H1 (cell line): ENCODE results near the gene CAMSAP1. TPM values are rescaled to one million over a fixed set of nuclear protein-coding genes. Genes with fewer than 3 reads are reported as not detected.

Source experiments
- CTCF ChIA-PET: fragments of 300-600 bp; sonication (Branson Sonifier 250); formaldehyde crosslinking; loops from one replicate; lab custom pipeline; 2021; ENCODE audit not compliant: partially characterized antibody; lab: Charles Lee
- POLR2A ChIA-PET: fragments of 300-600 bp; sonication (Branson Sonifier 250); formaldehyde crosslinking; loops from one replicate; lab custom pipeline; 2021; ENCODE audit warnings: inconsistent platforms; ENCODE audit not compliant: partially characterized antibody; lab: Charles Lee
- DNase-seq, 2 experiments: peaks; one replicate each; pipeline versions ENCODE4 v3.0.0 to v3.0.0-alpha.2; 2010 to 2022; ENCODE audit warnings: low spot score in 2 of 2, low read depth in 1 of 2, mixed read lengths in 1 of 2
- FAIRE-seq: peaks from 2 replicates; lab custom pipeline; 2011; peaks lifted over from hg19 to GRCh38; lab: Jason Lieb, UNC
- H2AFZ ChIP-seq: 2 replicates; pipeline ENCODE4 v1.8.1; 2012; ENCODE audit warnings: low read length, inconsistent platforms
- H2AK5ac ChIP-seq: 2 replicates; pipeline ENCODE4 v1.6.1; 2013; ENCODE audit warnings: low read depth, low read length
- H2BK120ac ChIP-seq: replicated peaks from 2 replicates; pipeline ENCODE3; 2013; ENCODE audit warnings: low read depth, low read length, inconsistent platforms
- H2BK12ac ChIP-seq: 2 replicates; pipeline ENCODE4 v1.6.1; 2013; ENCODE audit warnings: low read depth, low read length
- H2BK15ac ChIP-seq: 2 replicates; pipeline ENCODE4 v1.6.1; 2013; ENCODE audit warnings: low read length
- H2BK20ac ChIP-seq: 2 replicates; pipeline ENCODE4 v1.6.1; 2013; ENCODE audit warnings: low read length
- H2BK5ac ChIP-seq: 2 replicates; pipeline ENCODE4 v1.6.1; 2013; ENCODE audit warnings: low read depth, low read length
- H3K14ac ChIP-seq: 2 replicates; pipeline ENCODE4 v1.6.1; 2013; ENCODE audit warnings: inconsistent platforms; ENCODE audit not compliant: insufficient read length
- H3K18ac ChIP-seq: 2 replicates; pipeline ENCODE4 v1.6.1; 2013; ENCODE audit warnings: low read length; ENCODE audit errors: extremely low read depth
- H3K23ac ChIP-seq: 2 replicates; pipeline ENCODE4 v1.6.1; 2013; ENCODE audit warnings: inconsistent platforms; ENCODE audit not compliant: insufficient read length
- H3K23me2 ChIP-seq: 2 replicates; pipeline ENCODE4 v1.6.1; 2013; ENCODE audit warnings: low read depth, low read length
- H3K27ac ChIP-seq: 2 replicates; pipeline ENCODE4 v1.6.1; 2011; ENCODE audit warnings: low read depth, low read length, inconsistent platforms
- H3K27me3 ChIP-seq, 4 experiments: replicated peaks in 1 of 4; 1 replicate in 1 of 4; 2 replicates in 3 of 4; pipeline versions ENCODE4 v1.6.1 to v1.8.1; 2011 to 2013; ENCODE audit warnings: low read length in 3 of 4, mild to moderate bottlenecking in 3 of 4, inconsistent platforms in 2 of 4, mixed read lengths in 2 of 4, moderate library complexity in 1 of 4; ENCODE audit not compliant: control insufficient read depth in 3 of 4, insufficient read depth in 3 of 4; ENCODE audit errors: extremely low read depth in 1 of 4
- H3K36me3 ChIP-seq, 4 experiments: 2 replicates each; pipeline versions ENCODE4 v1.6.1 to v1.8.1; 2011 to 2013; ENCODE audit warnings: mild to moderate bottlenecking in 4 of 4, low read length in 3 of 4, moderate library complexity in 2 of 4, control low read depth in 1 of 4, inconsistent platforms in 1 of 4; ENCODE audit not compliant: insufficient read depth in 4 of 4, control insufficient read depth in 2 of 4
- H3K4ac ChIP-seq: replicated peaks from 2 replicates; pipeline ENCODE3; 2013; ENCODE audit warnings: low read length, low read depth, mixed read lengths, inconsistent platforms; ENCODE audit not compliant: insufficient read length
- H3K4me1 ChIP-seq, 4 experiments: replicated peaks in 1 of 4; 1 replicate in 1 of 4; 2 replicates in 3 of 4; pipeline versions ENCODE4 v1.6.1 to v1.8.1; 2011 to 2013; ENCODE audit warnings: low read length in 3 of 4, inconsistent platforms in 2 of 4, mixed read lengths in 1 of 4; ENCODE audit not compliant: insufficient read depth in 4 of 4, control insufficient read depth in 3 of 4
- H3K4me2 ChIP-seq, 2 experiments: 2 replicates each; pipeline versions ENCODE4 v1.6.1 to v1.8.1; 2011 to 2013; ENCODE audit warnings: low read depth in 2 of 2, low read length in 2 of 2, control low read depth in 1 of 2, inconsistent platforms in 1 of 2, mild to moderate bottlenecking in 1 of 2; ENCODE audit not compliant: insufficient read depth in 1 of 2
- H3K4me3 ChIP-seq, 4 experiments: fragments of 200-600, 300-600 bp in 1 of 4; sonication (generic), shearing (Covaris generic), sonication (Bioruptor Twin) in 1 of 4; 2 replicates each; pipeline versions ENCODE4 v1.5.1 to v1.8.1; 2011 to 2016; ENCODE audit warnings: low read length in 4 of 4, low read depth in 3 of 4, control low read depth in 2 of 4, inconsistent platforms in 2 of 4, mild to moderate bottlenecking in 2 of 4, mixed read lengths in 1 of 4, moderate library complexity in 1 of 4; ENCODE audit not compliant: insufficient read depth in 2 of 4; ENCODE audit errors: extremely low read depth in 1 of 4
- H3K56ac ChIP-seq: replicated peaks from 2 replicates; pipeline ENCODE3; 2013; ENCODE audit warnings: low read depth, mild to moderate bottlenecking, mixed read lengths, low read length, inconsistent platforms; ENCODE audit not compliant: insufficient read length
- H3K79me1 ChIP-seq: 2 replicates; pipeline ENCODE4 v1.6.1; 2013; ENCODE audit warnings: low read depth, low read length, control low read depth
- H3K79me2 ChIP-seq, 2 experiments: 2 replicates each; pipeline versions ENCODE4 v1.6.1 to v1.8.1; 2012 to 2013; ENCODE audit warnings: low read length in 2 of 2, mild to moderate bottlenecking in 2 of 2, inconsistent platforms in 1 of 2; ENCODE audit not compliant: insufficient read depth in 2 of 2, control insufficient read depth in 1 of 2
- H3K9ac ChIP-seq, 4 experiments: replicated peaks in 1 of 4; 1 replicate in 1 of 4; 2 replicates in 3 of 4; pipeline versions ENCODE4 v1.6.1 to v1.8.1; 2011 to 2013; ENCODE audit warnings: low read depth in 3 of 4, low read length in 3 of 4, control low read depth in 2 of 4, mild to moderate bottlenecking in 2 of 4, moderate library complexity in 2 of 4, inconsistent platforms in 1 of 4; ENCODE audit errors: extremely low read depth in 1 of 4
- H3K9me3 ChIP-seq, 2 experiments: 2 replicates each; pipeline versions ENCODE4 v1.6.1 to v1.8.1; 2012 to 2013; ENCODE audit warnings: mild to moderate bottlenecking in 2 of 2, moderate library complexity in 2 of 2, control low read depth in 1 of 2, inconsistent platforms in 1 of 2, low read depth in 1 of 2, low read length in 1 of 2, mixed read lengths in 1 of 2; ENCODE audit not compliant: insufficient read depth in 2 of 2
- H4K20me1 ChIP-seq, 2 experiments: replicated peaks in 1 of 2; 2 replicates each; pipeline versions ENCODE3 to v1.8.1; 2011 to 2013; ENCODE audit warnings: inconsistent platforms in 2 of 2, low read length in 2 of 2, mild to moderate bottlenecking in 1 of 2; ENCODE audit not compliant: insufficient read depth in 2 of 2, control insufficient read depth in 1 of 2
- H4K5ac ChIP-seq: 2 replicates; pipeline ENCODE4 v1.6.1; 2013; ENCODE audit warnings: low read length, low read depth, mixed read lengths, inconsistent platforms; ENCODE audit not compliant: insufficient read length
- H4K8ac ChIP-seq: 2 replicates; pipeline ENCODE4 v1.8.0; 2013; ENCODE audit warnings: mild to moderate bottlenecking, moderate library complexity, low read length, inconsistent platforms; ENCODE audit not compliant: insufficient read depth; ENCODE audit errors: extremely low read depth
- H4K91ac ChIP-seq: replicated peaks from 2 replicates; pipeline ENCODE3; 2013; ENCODE audit warnings: low read length, mixed read lengths, inconsistent platforms; ENCODE audit not compliant: insufficient read length
- BRCA1 ChIP-seq: IDR thresholded peaks from 2 replicates; pipeline ENCODE4 v1.6.1; 2012; ENCODE audit warnings: low read depth, low read length, improper control_type of control experiment
- CREB1 ChIP-seq: IDR thresholded peaks from 2 replicates; pipeline ENCODE4 v1.6.1; 2012; ENCODE audit warnings: inconsistent platforms
- GABPA ChIP-seq: IDR thresholded peaks from 2 replicates; pipeline ENCODE4 v1.6.1; 2011; ENCODE audit warnings: mild to moderate bottlenecking, low read length, moderate library complexity, borderline replicate concordance; ENCODE audit not compliant: insufficient read depth
- JUND ChIP-seq: IDR thresholded peaks from 2 replicates; pipeline ENCODE4 v1.6.1; 2011; ENCODE audit warnings: mild to moderate bottlenecking, improper control_type of control experiment, low read length
- KDM4A ChIP-seq: IDR thresholded peaks from one replicate; pipeline ENCODE4 v1.7.1; 2012; ENCODE audit warnings: low read depth, mild to moderate bottlenecking, moderate library complexity, low read length, inconsistent platforms; ENCODE audit not compliant: severe bottlenecking
- KDM5A ChIP-seq: fragments of 200-600 bp; IDR thresholded peaks from 2 replicates; pipeline ENCODE4 v1.7.1; 2012; ENCODE audit warnings: mild to moderate bottlenecking, low read length, inconsistent platforms, mixed read lengths
- RAD21 ChIP-seq, 2 experiments: IDR thresholded peaks in 1 of 2; conservative IDR thresholded peaks in 1 of 2; 2 replicates each; pipeline ENCODE4 v1.6.1; 2011; ENCODE audit warnings: low read depth in 2 of 2, low read length in 2 of 2, improper control_type of control experiment in 1 of 2, inconsistent platforms in 1 of 2, mild to moderate bottlenecking in 1 of 2, moderate library complexity in 1 of 2
- WGBS, 2 experiments: shearing (Covaris generic) in 1 of 2; methylation state at CpG; one replicate each; pipeline versions ENCODE4 v1.1.6 to v1.1.7; 2013 to 2015; ENCODE audit warnings: low lambda C conversion rate in 2 of 2, mixed read lengths in 2 of 2, inconsistent platforms in 1 of 2, low coverage in 1 of 2, missing lambda C conversion rate in 1 of 2; ENCODE audit not compliant: insufficient replicate concordance in 2 of 2, insufficient coverage in 1 of 2, insufficient read length in 1 of 2; ENCODE audit errors: extremely low coverage in 1 of 2, missing lambda C conversion rate in 1 of 2; 5-methylcytosine and 5-hydroxymethylcytosine counted together
- polyA plus RNA-seq, 7 experiments: library from polyadenylated mRNA; depleted of rRNA in 3 of 7; stranded (reverse) in 5 of 7; unstranded in 2 of 7; fragments of >200 nt in 5 of 7; fragments of 200-250 nt in 2 of 7; gene quantifications; 1 replicate in 5 of 7; 2 replicates in 1 of 7; 4 replicates in 1 of 7; pipeline versions ENCODE4 v1.2.1 to v1.2.3, GENCODE V29; 2011 to 2013; ENCODE audit warnings: missing spikeins in 2 of 7, mixed read lengths in 2 of 7
- total RNA-seq: library from RNA; stranded (reverse); fragmentation: NEBNext Ultra II Directional; extraction: Animal tissue kit (Norgen Biotek cat#: 25700); gene quantifications from 2 replicates; pipeline ENCODE4 v1.2.1, GENCODE V29; 2021
- TF ChIP-seq, protein P1 (sequence below), 3 experiments: IDR thresholded peaks; 1 replicate in 2 of 3; 2 replicates in 1 of 3; pipeline versions ENCODE4 v1.5.1 to v1.6.1; 2011; ENCODE audit warnings: low read length in 3 of 3, mild to moderate bottlenecking in 3 of 3, inconsistent platforms in 2 of 3, low read depth in 1 of 3, moderate library complexity in 1 of 3; ENCODE audit not compliant: insufficient read depth in 1 of 3; ENCODE audit errors: control extremely low read depth in 1 of 3

CAMSAP1 gene
- total and polyA plus RNA-seq, 2 of the 8 experiments (the other 6 are each of a cell fraction or from before 2014, with no cell fraction given), result 13.4 to 44.0 TPM

- 87% methylated on average over 21 of the region's 24 CpGs; no CpG with 5 or more reads in 1 of the 2 experiments for WGBS, 2 experiments
- ChIA-PET CTCF (no interaction called here), POLR2A (interaction anchor here (0.8 kb wide), 1 partner anchor 30 kb away, joined by 3 read pairs; no protein-coding TSS in a partner anchor)
- H2BK12ac ChIP-seq, result no peak overlapping the region
- no peak overlapping the region for H3K18ac ChIP-seq
- no peak overlapping the region for H4K91ac ChIP-seq
- no peak for FAIRE-seq
- H3K23ac ChIP-seq, result no peak overlapping the region
- no peak overlapping the region for H4K5ac ChIP-seq
- no peaks in the 10 kb centered on the region for H3K79me1 ChIP-seq
- no peaks in the 10 kb centered on the region for H4K20me1 ChIP-seq
- H3K56ac ChIP-seq, result no peak overlapping the region
- no peak for TF ChIP-seq JUND
- TF ChIP-seq, protein P1, sequence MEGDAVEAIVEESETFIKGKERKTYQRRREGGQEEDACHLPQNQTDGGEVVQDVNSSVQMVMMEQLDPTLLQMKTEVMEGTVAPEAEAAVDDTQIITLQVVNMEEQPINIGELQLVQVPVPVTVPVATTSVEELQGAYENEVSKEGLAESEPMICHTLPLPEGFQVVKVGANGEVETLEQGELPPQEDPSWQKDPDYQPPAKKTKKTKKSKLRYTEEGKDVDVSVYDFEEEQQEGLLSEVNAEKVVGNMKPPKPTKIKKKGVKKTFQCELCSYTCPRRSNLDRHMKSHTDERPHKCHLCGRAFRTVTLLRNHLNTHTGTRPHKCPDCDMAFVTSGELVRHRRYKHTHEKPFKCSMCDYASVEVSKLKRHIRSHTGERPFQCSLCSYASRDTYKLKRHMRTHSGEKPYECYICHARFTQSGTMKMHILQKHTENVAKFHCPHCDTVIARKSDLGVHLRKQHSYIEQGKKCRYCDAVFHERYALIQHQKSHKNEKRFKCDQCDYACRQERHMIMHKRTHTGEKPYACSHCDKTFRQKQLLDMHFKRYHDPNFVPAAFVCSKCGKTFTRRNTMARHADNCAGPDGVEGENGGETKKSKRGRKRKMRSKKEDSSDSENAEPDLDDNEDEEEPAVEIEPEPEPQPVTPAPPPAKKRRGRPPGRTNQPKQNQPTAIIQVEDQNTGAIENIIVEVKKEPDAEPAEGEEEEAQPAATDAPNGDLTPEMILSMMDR (IDR thresholded peaks at IDR 0.05; ENCODE audit: control extremely low read depth in 1 of 3, insufficient read depth in 1 of 3, low read depth in 1 of 3, low read length in 3 of 3), result no peak
- TF ChIP-seq GABPA, result no peak
- no peak for TF ChIP-seq KDM4A
- no peak for TF ChIP-seq BRCA1
- no peak for TF ChIP-seq KDM5A
- no peak for TF ChIP-seq RAD21 (IDR thresholded peaks at IDR 0.05 in 1 of 2, conservative IDR thresholded peaks at IDR 0.05 in 1 of 2; ENCODE audit: low read depth in 2 of 2, low read length in 2 of 2)
- no peak for TF ChIP-seq CREB1
- no peak overlapping the region for H2AFZ ChIP-seq
- H3K79me2 ChIP-seq, result no peaks in the 10 kb centered on the region
- H4K8ac ChIP-seq, result no peak overlapping the region
- H2BK15ac ChIP-seq, result no peak overlapping the region
- H3K4me1 ChIP-seq, result no peaks in the 10 kb centered on the region
- H3K4me3 ChIP-seq, result no peak overlapping the region
- no peaks in the 10 kb centered on the region for H3K36me3 ChIP-seq
- no peak overlapping the region for H3K4me2 ChIP-seq
- no peak overlapping the region for H3K27ac ChIP-seq
- no peak overlapping the region for H2BK5ac ChIP-seq
- no peak for DNase-seq
- H3K14ac ChIP-seq, result no peak overlapping the region
- H2BK20ac ChIP-seq, result no peak overlapping the region
- H3K23me2 ChIP-seq, result no peaks in the 10 kb centered on the region
- no peaks in the 10 kb centered on the region for H3K27me3 ChIP-seq
- H2BK120ac ChIP-seq, result no peak overlapping the region
- H3K9me3 ChIP-seq, result peaks cover under 1 to 9% of the 10 kb centered on the region in 2 experiments; a peak in 1 of 4 replicates
- H2AK5ac ChIP-seq, result no peak overlapping the region
- no peak overlapping the region for H3K4ac ChIP-seq
- H3K9ac ChIP-seq, result no peak overlapping the region
Observed at GRCh38 chr9:135759676-135760300, 147.6 kb downstream of the CAMSAP1 start.
